Activated T-helper 1 cell treated with anti-CD3 and anti-CD28 coated beads, Interleukin-2, amount 50 U/mL, for 16 hours (primary cell): Measurements from ENCODE around the gene DSCAML1.

Experiments
- DNase-seq, 2 donors: peaks; one replicate each; pipeline ENCODE4 v3.0.0-alpha.2; 2020; ENCODE audit warnings: low read depth in 1 of 2, low spot score in 1 of 2

Gene DSCAML1

GRCh38 chr11:117833401-117833891, 36.4 kb upstream of the DSCAML1 start:
- DNase-seq: no peak

GRCh38 chr11:117832511-117832910, 35.5 kb upstream of the DSCAML1 start:
- DNase-seq: no peak

- DNase-seq: no peak
Measured at GRCh38 chr11:117831661-117832415, 34.8 kb upstream of the DSCAML1 start.

- no peak for DNase-seq
Measured at GRCh38 chr11:117830674-117831351, 33.8 kb upstream of the DSCAML1 start.

- DNase-seq: no peak
Measured at GRCh38 chr11:117830072-117830471, 33.1 kb upstream of the DSCAML1 start.

- DNase-seq: no peak
Measured at GRCh38 chr11:117829369-117829725, 32.3 kb upstream of the DSCAML1 start.

GRCh38 chr11:117828611-117829368, 31.8 kb upstream of the DSCAML1 start:
- peak; percentile 66 to 70 for DNase-seq

GRCh38 chr11:117827521-117828511, 30.8 kb upstream of the DSCAML1 start:
- DNase-seq: no peak

- DNase-seq: no peak
Measured at GRCh38 chr11:117826832-117827231, 29.8 kb upstream of the DSCAML1 start.

- no peak for DNase-seq
Measured at GRCh38 chr11:117826190-117826570, 29.2 kb upstream of the DSCAML1 start.

GRCh38 chr11:117825538-117826189, 28.6 kb upstream of the DSCAML1 start:
- no peak for DNase-seq

GRCh38 chr11:117824571-117825537, 27.8 kb upstream of the DSCAML1 start, which contains the start of gene FXYD2:
FXYD2 (minus strand) TSS chr11:117824744; CDS start chr11:117824678, 66 bp downstream.
- DNase-seq: no peak

- DNase-seq: no peak
Measured at GRCh38 chr11:117823946-117824420, 27.0 kb upstream of the DSCAML1 start.

- no peak for DNase-seq
Measured at GRCh38 chr11:117823294-117823945, 26.4 kb upstream of the DSCAML1 start.

GRCh38 chr11:117822074-117823033, 25.3 kb upstream of the DSCAML1 start:
- no peak for DNase-seq

- no peak for DNase-seq
Measured at GRCh38 chr11:117821431-117821830, 24.4 kb upstream of the DSCAML1 start.

GRCh38 chr11:117820516-117820915, 23.5 kb upstream of the DSCAML1 start:
- no peak for DNase-seq
